PC-3 (cell line): ENCODE results near the gene IRAK3.

Experiments used
- EZH2 ChIP-seq: fragments of 300-600 bp; sonication (generic); IDR thresholded peaks from one replicate; pipeline ENCODE4 v1.6.1; 2017; ENCODE audit warnings: antibody characterized with exemption, mild to moderate bottlenecking, low read length; ENCODE audit not compliant: unreplicated experiment
- EZH2phosphoT487 ChIP-seq: fragments of 300-600 bp; sonication (generic); IDR thresholded peaks from 2 replicates; pipeline ENCODE4 v1.6.1; 2018; ENCODE audit warnings: mild to moderate bottlenecking, antibody characterized with exemption, low read length, borderline replicate concordance
- TF ChIP-seq, protein P1 (sequence below): fragments of 300-600 bp; sonication (generic); conservative IDR thresholded peaks from 2 replicates; pipeline ENCODE4 v1.5.1; 2017; ENCODE audit warnings: antibody characterized with exemption, low read depth, mild to moderate bottlenecking, low read length

DNA sequence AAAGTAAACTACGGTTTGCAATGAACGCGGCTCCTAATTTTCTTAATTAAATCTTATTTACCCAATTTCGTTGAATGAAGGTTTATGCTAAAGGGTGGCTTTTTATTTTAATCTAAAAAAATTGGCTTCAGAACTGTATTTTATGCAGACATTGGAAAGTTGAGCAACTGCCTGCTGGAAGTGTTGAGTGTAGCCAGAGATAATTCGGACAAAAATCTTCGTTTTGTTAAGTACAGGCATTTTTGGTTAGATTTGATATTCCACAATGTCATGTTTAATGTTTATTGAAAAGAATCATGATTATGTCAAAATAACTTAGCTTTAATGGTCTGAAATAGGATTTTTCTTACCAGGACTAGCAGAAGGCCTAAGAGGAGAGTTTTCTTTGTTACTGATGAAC, 875 bp downstream of the IRAK3 start:
- TF ChIP-seq, protein P1, sequence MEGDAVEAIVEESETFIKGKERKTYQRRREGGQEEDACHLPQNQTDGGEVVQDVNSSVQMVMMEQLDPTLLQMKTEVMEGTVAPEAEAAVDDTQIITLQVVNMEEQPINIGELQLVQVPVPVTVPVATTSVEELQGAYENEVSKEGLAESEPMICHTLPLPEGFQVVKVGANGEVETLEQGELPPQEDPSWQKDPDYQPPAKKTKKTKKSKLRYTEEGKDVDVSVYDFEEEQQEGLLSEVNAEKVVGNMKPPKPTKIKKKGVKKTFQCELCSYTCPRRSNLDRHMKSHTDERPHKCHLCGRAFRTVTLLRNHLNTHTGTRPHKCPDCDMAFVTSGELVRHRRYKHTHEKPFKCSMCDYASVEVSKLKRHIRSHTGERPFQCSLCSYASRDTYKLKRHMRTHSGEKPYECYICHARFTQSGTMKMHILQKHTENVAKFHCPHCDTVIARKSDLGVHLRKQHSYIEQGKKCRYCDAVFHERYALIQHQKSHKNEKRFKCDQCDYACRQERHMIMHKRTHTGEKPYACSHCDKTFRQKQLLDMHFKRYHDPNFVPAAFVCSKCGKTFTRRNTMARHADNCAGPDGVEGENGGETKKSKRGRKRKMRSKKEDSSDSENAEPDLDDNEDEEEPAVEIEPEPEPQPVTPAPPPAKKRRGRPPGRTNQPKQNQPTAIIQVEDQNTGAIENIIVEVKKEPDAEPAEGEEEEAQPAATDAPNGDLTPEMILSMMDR = no peak
- TF ChIP-seq EZH2 = no peak
- TF ChIP-seq EZH2phosphoT487 = no peak
